Osteoblast (primary cell): ENCODE data around the gene ATG9B. TPM values are rescaled to one million over a fixed set of nuclear protein-coding genes. Genes with fewer than 3 reads are reported as not detected.
A peak's percentile ranks its signal among the peaks of the same experiment; 100 is the strongest.

Source experiments
- DNase-seq: peaks from one replicate; pipeline ENCODE4 v3.0.0; 2011; ENCODE audit warnings: low spot score, mixed read lengths; ENCODE audit not compliant: insufficient read length; ENCODE audit errors: missing footprints
- H2AFZ ChIP-seq: 2 replicates; pipeline ENCODE4 v1.6.0; 2011; ENCODE audit warnings: mild to moderate bottlenecking, low read length
- H3K27ac ChIP-seq: 2 replicates; pipeline ENCODE4 v1.5.1; 2011; ENCODE audit warnings: mild to moderate bottlenecking, low read depth, low read length, moderate library complexity
- H3K27me3 ChIP-seq: 2 replicates; pipeline ENCODE4 v1.6.0; 2012; ENCODE audit warnings: mild to moderate bottlenecking, control low read depth, inconsistent platforms, low read length, moderate library complexity; ENCODE audit not compliant: insufficient read depth
- H3K36me3 ChIP-seq: 2 replicates; pipeline ENCODE4 v1.5.1; 2011; ENCODE audit warnings: mild to moderate bottlenecking, low read length, control low read depth, moderate library complexity; ENCODE audit not compliant: insufficient read depth
- H3K4me1 ChIP-seq: 2 replicates; pipeline ENCODE4 v1.5.1; 2011; ENCODE audit warnings: mild to moderate bottlenecking, low read length, control low read depth, moderate library complexity; ENCODE audit not compliant: insufficient read depth
- H3K4me2 ChIP-seq: 2 replicates; pipeline ENCODE4 v1.6.0; 2011; ENCODE audit warnings: mild to moderate bottlenecking, low read length; ENCODE audit not compliant: insufficient read depth
- H3K4me3 ChIP-seq: fragments of 200-600 bp; sonication (generic); 3 replicates; pipeline ENCODE4 v1.5.1; 2012; ENCODE audit warnings: mild to moderate bottlenecking, low read length, inconsistent platforms; ENCODE audit not compliant: insufficient read depth
- H3K79me2 ChIP-seq: 2 replicates; pipeline ENCODE4 v1.6.0; 2012; ENCODE audit warnings: mild to moderate bottlenecking, low read length, control low read depth, inconsistent platforms; ENCODE audit not compliant: insufficient read depth
- H3K9me3 ChIP-seq: 2 replicates; pipeline ENCODE4 v1.5.1; 2011; ENCODE audit warnings: low read depth, low read length, control low read depth
- H4K20me1 ChIP-seq: 2 replicates; pipeline ENCODE4 v1.6.0; 2012; ENCODE audit warnings: mild to moderate bottlenecking, low read length, control low read depth; ENCODE audit not compliant: insufficient read depth
- total RNA-seq: library from RNA; depleted of rRNA; stranded (reverse); fragments of >200 nt; gene quantifications from 2 replicates; pipeline ENCODE4 v1.2.3, GENCODE V29; 2012
- TF ChIP-seq, protein P1 (sequence below): IDR thresholded peaks from 2 replicates; pipeline ENCODE4 v1.5.1; 2011; ENCODE audit warnings: mild to moderate bottlenecking, low read depth, low read length, moderate library complexity; ENCODE audit errors: extremely low read depth

The ATG9B gene
- total RNA-seq, 1 donor, result not detected

DNA sequence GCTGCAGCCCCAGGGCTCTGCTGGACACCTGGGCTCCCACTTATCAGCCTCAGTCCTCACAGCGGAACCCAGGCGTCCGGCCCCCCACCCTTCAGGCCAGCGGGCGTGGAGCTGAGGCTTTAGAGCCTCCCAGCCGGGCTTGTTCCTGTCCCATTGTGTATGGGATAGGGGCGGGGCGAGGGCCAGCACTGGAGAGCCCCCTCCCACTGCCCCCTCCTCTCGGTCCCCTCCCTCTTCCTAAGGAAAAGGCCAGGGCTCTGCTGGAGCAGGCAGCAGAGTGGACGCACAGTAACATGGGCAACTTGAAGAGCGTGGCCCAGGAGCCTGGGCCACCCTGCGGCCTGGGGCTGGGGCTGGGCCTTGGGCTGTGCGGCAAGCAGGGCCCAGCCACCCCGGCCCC is 30.8 kb downstream of the ATG9B start:
- no peak overlapping the region for H3K4me3 ChIP-seq
- no peaks in the 10 kb centered on the region for H3K9me3 ChIP-seq
- H2AFZ ChIP-seq, result no peak overlapping the region
- no peak for DNase-seq
- TF ChIP-seq, protein P1, sequence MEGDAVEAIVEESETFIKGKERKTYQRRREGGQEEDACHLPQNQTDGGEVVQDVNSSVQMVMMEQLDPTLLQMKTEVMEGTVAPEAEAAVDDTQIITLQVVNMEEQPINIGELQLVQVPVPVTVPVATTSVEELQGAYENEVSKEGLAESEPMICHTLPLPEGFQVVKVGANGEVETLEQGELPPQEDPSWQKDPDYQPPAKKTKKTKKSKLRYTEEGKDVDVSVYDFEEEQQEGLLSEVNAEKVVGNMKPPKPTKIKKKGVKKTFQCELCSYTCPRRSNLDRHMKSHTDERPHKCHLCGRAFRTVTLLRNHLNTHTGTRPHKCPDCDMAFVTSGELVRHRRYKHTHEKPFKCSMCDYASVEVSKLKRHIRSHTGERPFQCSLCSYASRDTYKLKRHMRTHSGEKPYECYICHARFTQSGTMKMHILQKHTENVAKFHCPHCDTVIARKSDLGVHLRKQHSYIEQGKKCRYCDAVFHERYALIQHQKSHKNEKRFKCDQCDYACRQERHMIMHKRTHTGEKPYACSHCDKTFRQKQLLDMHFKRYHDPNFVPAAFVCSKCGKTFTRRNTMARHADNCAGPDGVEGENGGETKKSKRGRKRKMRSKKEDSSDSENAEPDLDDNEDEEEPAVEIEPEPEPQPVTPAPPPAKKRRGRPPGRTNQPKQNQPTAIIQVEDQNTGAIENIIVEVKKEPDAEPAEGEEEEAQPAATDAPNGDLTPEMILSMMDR, result no peak
- H3K4me1 ChIP-seq, result no peaks in the 10 kb centered on the region
- no peaks in the 10 kb centered on the region for H3K27me3 ChIP-seq
- H3K79me2 ChIP-seq, result no peaks in the 10 kb centered on the region
- no peaks in the 10 kb centered on the region for H4K20me1 ChIP-seq
- no peak overlapping the region for H3K4me2 ChIP-seq
- no peak overlapping the region for H3K27ac ChIP-seq
- H3K36me3 ChIP-seq, result no peaks in the 10 kb centered on the region

DNA sequence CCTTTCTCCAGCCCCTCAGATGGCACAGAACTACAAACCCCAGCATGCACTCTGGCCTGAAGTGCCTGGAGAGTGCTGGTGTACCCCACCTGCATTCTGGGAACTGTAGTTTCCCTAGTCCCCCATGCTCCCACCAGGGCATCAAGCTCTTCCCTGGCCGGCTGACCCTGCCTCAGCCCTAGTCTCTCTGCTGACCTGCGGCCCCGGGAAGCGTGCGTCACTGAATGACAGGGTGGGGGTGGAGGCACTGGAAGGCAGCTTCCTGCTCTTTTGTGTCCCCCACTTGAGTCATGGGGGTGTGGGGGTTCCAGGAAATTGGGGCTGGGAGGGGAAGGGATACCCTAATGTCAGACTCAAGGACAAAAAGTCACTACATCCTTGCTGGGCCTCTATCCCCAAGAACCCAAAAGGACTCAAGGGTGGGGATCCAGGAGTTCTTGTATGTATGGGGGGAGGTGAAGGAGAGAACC is 31.4 kb downstream of the ATG9B start:
- Histone ChIP-seq H3K27me3 (peaks cover 3% of the 10 kb centered on the region), H3K79me2 (no peaks in the 10 kb centered on the region), H3K36me3 (no peaks in the 10 kb centered on the region), H3K4me1 (no peaks in the 10 kb centered on the region), H3K4me2 (no peak overlapping the region), H3K4me3 (no peak overlapping the region), H3K27ac (no peak overlapping the region), H3K9me3 (no peaks in the 10 kb centered on the region), H4K20me1 (no peaks in the 10 kb centered on the region), H2AFZ (no peak overlapping the region)
- TF ChIP-seq, protein P1, result no peak
- peak; percentile 95 for DNase-seq

DNA sequence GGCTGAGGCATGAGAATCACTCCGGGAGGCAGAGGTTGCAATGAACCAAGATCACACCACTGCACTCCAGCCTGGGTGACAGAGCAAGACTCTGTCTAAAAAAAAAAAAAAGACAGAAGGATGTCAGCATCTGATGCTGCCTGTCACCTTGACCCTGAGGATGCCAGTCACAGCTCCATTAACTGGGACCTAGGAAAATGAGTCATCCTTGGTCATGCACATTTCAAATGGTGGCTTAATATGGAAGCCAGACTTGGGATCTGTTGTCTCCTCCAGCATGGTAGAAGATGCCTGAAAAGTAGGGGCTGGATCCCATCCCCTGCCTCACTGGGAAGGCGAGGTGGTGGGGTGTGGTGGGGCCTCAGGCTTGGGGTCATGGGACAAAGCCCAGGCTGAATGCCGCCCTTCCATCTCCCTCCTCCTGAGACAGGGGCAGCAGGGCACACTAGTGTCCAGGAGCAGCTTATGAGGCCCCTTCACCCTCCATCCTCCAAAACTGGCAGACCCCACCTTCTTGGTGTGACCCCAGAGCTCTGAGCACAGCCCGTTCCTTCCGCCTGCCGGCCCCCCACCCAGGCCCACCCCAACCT is 32.1 kb downstream of the ATG9B start:
- no peak overlapping the region for H3K4me2 ChIP-seq
- TF ChIP-seq, protein P1, result no peak
- no peaks in the 10 kb centered on the region for H4K20me1 ChIP-seq
- H3K4me3 ChIP-seq, result no peak overlapping the region
- no peaks in the 10 kb centered on the region for H3K9me3 ChIP-seq
- H3K27me3 ChIP-seq, result peaks cover 3% of the 10 kb centered on the region
- no peak for DNase-seq
- no peaks in the 10 kb centered on the region for H3K36me3 ChIP-seq
- H3K4me1 ChIP-seq, result no peaks in the 10 kb centered on the region
- H3K79me2 ChIP-seq, result no peaks in the 10 kb centered on the region
- no peak overlapping the region for H3K27ac ChIP-seq
- H2AFZ ChIP-seq, result no peak overlapping the region

- Histone ChIP-seq H3K27me3 (peaks cover 3% of the 10 kb centered on the region), H3K4me2 (no peak within 1 kb of the TSS), H3K27ac (no peak within 1 kb of the TSS), H4K20me1 (no peaks in the 10 kb centered on the region), H3K4me1 (no peaks in the 10 kb centered on the region), H3K9me3 (no peaks in the 10 kb centered on the region), H2AFZ (no peak within 1 kb of the TSS), H3K4me3 (no peak within 1 kb of the TSS), H3K36me3 (no peaks in the 10 kb centered on the region), H3K79me2 (no peaks in the 10 kb centered on the region)
- TF ChIP-seq, protein P1, result no peak
- DNase-seq, result no peak
These were observed 33.7 kb downstream of the ATG9B start, which contains the start of gene NOS3 for GRCh38 chr7:150990416-150991186. Gene NOS3, plus strand, starts transcription at chr7:150991017. Its CDS starts 2,787 bp downstream, at chr7:150993804.
